Caco-2 (cell line): ENCODE data around the gene ANKRD63. TPM values are rescaled to one million over a fixed set of nuclear protein-coding genes. Genes with fewer than 3 reads are reported as not detected.

Experiments
- BruUV-seq: library from RNA; stranded (reverse); fragments of 400-500 nt; replicated peaks from 2 replicates; lab custom pipeline; 2021; lab: Mats Ljungman, UMichigan
- CTCF ChIA-PET: fragments of 300-600 bp; sonication (Branson Sonifier 250); formaldehyde crosslinking; loops from one replicate; lab custom pipeline; 2022; ENCODE audit warnings: antibody characterized with exemption; lab: Charles Lee
- POLR2A ChIA-PET: fragments of 300-600 bp; sonication (Branson Sonifier 250); formaldehyde crosslinking; loops from one replicate; lab custom pipeline; 2022; ENCODE audit warnings: antibody characterized with exemption; lab: Charles Lee
- DNase-seq, 2 experiments: peaks; one replicate each; pipeline versions ENCODE4 v3.0.0 to v3.0.0-alpha.2; 2020 to 2022
- H3K27me3 ChIP-seq: replicated peaks from 2 replicates; pipeline ENCODE4 v1.6.0; 2011; ENCODE audit warnings: low read length; ENCODE audit not compliant: control insufficient read depth, insufficient read depth
- H3K36me3 ChIP-seq: 2 replicates; pipeline ENCODE4 v1.5.1; 2011; ENCODE audit warnings: low read length; ENCODE audit not compliant: control insufficient read depth, insufficient read depth
- H3K4me1 ChIP-seq: fragments of 250-450 bp; sonication (Bioruptor Pico); 2 replicates; pipeline ENCODE4 v1.5.1; 2020; ENCODE audit warnings: mild to moderate bottlenecking
- H3K4me3 ChIP-seq: 2 replicates; pipeline ENCODE4 v1.5.1; 2011; ENCODE audit warnings: low read depth, mild to moderate bottlenecking, control low read depth, low read length
- H3K9me3 ChIP-seq: fragments of 250-450 bp; sonication (Bioruptor Pico); 2 replicates; pipeline ENCODE4 v1.5.1; 2020; ENCODE audit warnings: mild to moderate bottlenecking, moderate library complexity
- H3K27ac Mint-ChIP-seq: one replicate; pipeline ENCODE4 v1.8.0; 2022; ENCODE audit warnings: mixed read lengths; ENCODE audit not compliant: unreplicated experiment
- H3K27me3 Mint-ChIP-seq: one replicate; pipeline ENCODE4 v1.8.0; 2022; ENCODE audit warnings: mixed read lengths; ENCODE audit not compliant: insufficient read depth, unreplicated experiment
- H3K36me3 Mint-ChIP-seq: one replicate; pipeline ENCODE4 v1.8.0; 2022; ENCODE audit warnings: mild to moderate bottlenecking, mixed read lengths; ENCODE audit not compliant: insufficient read depth, unreplicated experiment
- H3K4me1 Mint-ChIP-seq: one replicate; pipeline ENCODE4 v1.8.0; 2022; ENCODE audit warnings: low read depth, mixed read lengths; ENCODE audit not compliant: unreplicated experiment
- H3K4me3 Mint-ChIP-seq: one replicate; pipeline ENCODE4 v1.8.0; 2022; ENCODE audit warnings: mild to moderate bottlenecking, moderate library complexity, mixed read lengths; ENCODE audit not compliant: unreplicated experiment
- H3K9me3 Mint-ChIP-seq: one replicate; pipeline ENCODE4 v1.8.0; 2022; ENCODE audit warnings: mixed read lengths; ENCODE audit not compliant: unreplicated experiment
- CTCF ChIP-seq, 2 experiments: fragments of 200-600 bp in 1 of 2; IDR thresholded peaks; 1 replicate in 1 of 2; 2 replicates in 1 of 2; pipeline versions ENCODE4 v1.5.1 to v1.8.0; 2011 to 2022; ENCODE audit warnings: antibody characterized with exemption in 1 of 2, control low read depth in 1 of 2, inconsistent platforms in 1 of 2, low read depth in 1 of 2, low read length in 1 of 2, mild to moderate bottlenecking in 1 of 2, moderate library complexity in 1 of 2; ENCODE audit not compliant: insufficient read depth in 1 of 2, severe bottlenecking in 1 of 2, unreplicated experiment in 1 of 2
- intact Hi-C: fragments of 100-400 bp; cut with micrococcal nuclease; formaldehyde crosslinking; loops from one replicate; pipeline ENCODE4 v1.10.0; 2022; ENCODE audit not compliant: unreplicated experiment
- total RNA-seq: library from RNA; stranded (reverse); gene quantifications from 2 replicates; pipeline ENCODE4 v1.2.3, GENCODE V29; 2022

Gene ANKRD63
- total RNA-seq, 1 experiment from 2014 or later = 0.79 TPM

GRCh38 chr15:40300367-40300766 lies 17.5 kb upstream of the ANKRD63 start:
- ChIA-PET POLR2A (no interaction called here), CTCF (no interaction called here)
- H3K9me3 Mint-ChIP-seq = no peaks in the 10 kb centered on the region
- Histone ChIP-seq H3K4me3 (no peak overlapping the region), H3K4me1 (peaks cover 6% of the 10 kb centered on the region), H3K9me3 (no peaks in the 10 kb centered on the region; the same call in 1 of the 2 replicates), H3K27me3 (no peaks in the 10 kb centered on the region), H3K36me3 (no peaks in the 10 kb centered on the region)
- DNase-seq = no peak
- H3K27ac Mint-ChIP-seq = no peak overlapping the region
- no peak overlapping the region for H3K4me3 Mint-ChIP-seq
- intact Hi-C loops = no loop called here
- no peaks in the 10 kb centered on the region for H3K27me3 Mint-ChIP-seq
- H3K4me1 Mint-ChIP-seq = peaks cover 11% of the 10 kb centered on the region
- no peaks in the 10 kb centered on the region for H3K36me3 Mint-ChIP-seq
- no peak for TF ChIP-seq CTCF (IDR thresholded peaks at IDR 0.05; ENCODE audit: insufficient read depth in 1 of 2, low read depth in 1 of 2, low read length in 1 of 2, severe bottlenecking in 1 of 2, unreplicated experiment in 1 of 2)
- no TSS peak for BruUV-seq

GRCh38 chr15:40298216-40298935 lies 15.5 kb upstream of the ANKRD63 start:
- ChIA-PET CTCF (no interaction called here), POLR2A (no interaction called here)
- H3K4me1 ChIP-seq = peaks cover 6% of the 10 kb centered on the region
- H3K36me3 ChIP-seq = no peaks in the 10 kb centered on the region
- no peaks in the 10 kb centered on the region; the same call in 1 of the 2 replicates for H3K9me3 ChIP-seq
- Mint-ChIP-seq H3K36me3 (no peaks in the 10 kb centered on the region), H3K9me3 (no peaks in the 10 kb centered on the region), H3K4me3 (no peak overlapping the region), H3K27ac (no peak overlapping the region), H3K4me1 (peaks cover 11% of the 10 kb centered on the region), H3K27me3 (no peaks in the 10 kb centered on the region)
- no peaks in the 10 kb centered on the region for H3K27me3 ChIP-seq
- H3K4me3 ChIP-seq = no peak overlapping the region
- no TSS peak for BruUV-seq
- DNase-seq = no peak
- intact Hi-C loops = no loop called here
- TF ChIP-seq CTCF (IDR thresholded peaks at IDR 0.05; ENCODE audit: insufficient read depth in 1 of 2, low read depth in 1 of 2, low read length in 1 of 2, severe bottlenecking in 1 of 2, unreplicated experiment in 1 of 2) = no peak

GRCh38 chr15:40297356-40297755 lies 14.5 kb upstream of the ANKRD63 start:
- no peak for DNase-seq
- no peaks in the 10 kb centered on the region for H3K27me3 ChIP-seq
- Mint-ChIP-seq H3K27ac (no peak overlapping the region), H3K9me3 (no peaks in the 10 kb centered on the region), H3K4me1 (peaks cover 11% of the 10 kb centered on the region), H3K4me3 (no peak overlapping the region), H3K27me3 (no peaks in the 10 kb centered on the region), H3K36me3 (no peaks in the 10 kb centered on the region)
- intact Hi-C loops = no loop called here
- peaks cover 6% of the 10 kb centered on the region for H3K4me1 ChIP-seq
- POLR2A ChIA-PET = no interaction called here
- CTCF ChIA-PET = interaction anchor here (0.7 kb wide), 1 partner anchor 63 kb away, joined by 4 read pairs; no protein-coding TSS in a partner anchor
- no peaks in the 10 kb centered on the region; the same call in 1 of the 2 replicates for H3K9me3 ChIP-seq
- no TSS peak for BruUV-seq
- no peaks in the 10 kb centered on the region for H3K36me3 ChIP-seq
- H3K4me3 ChIP-seq = no peak overlapping the region
- TF ChIP-seq CTCF (IDR thresholded peaks at IDR 0.05; ENCODE audit: insufficient read depth in 1 of 2, low read depth in 1 of 2, low read length in 1 of 2, severe bottlenecking in 1 of 2, unreplicated experiment in 1 of 2) = no peak
